ENCODE measurements around the gene SLC25A51. TPM values are rescaled to one million over a fixed set of nuclear protein-coding genes. Genes with fewer than 3 reads are reported as not detected.

The SLC25A51 gene
- total RNA-seq, 1 donor from 2014 or later: 26.0 TPM

- H3K9me3 Mint-ChIP-seq: no peaks in the 10 kb centered on the region
- DNase-seq (ENCODE audit: low spot score in 2 of 2, unreplicated experiment in 2 of 2): no peak
- peaks cover 44% of the 10 kb centered on the region for H3K4me1 Mint-ChIP-seq
- no peaks in the 10 kb centered on the region for H3K27me3 Mint-ChIP-seq (ENCODE audit: low read depth)
- no peak overlapping the region for H3K4me3 Mint-ChIP-seq
- TF ChIP-seq CTCF (IDR thresholded peaks at IDR 0.05; ENCODE audit: unreplicated experiment): no peak
- H3K36me3 Mint-ChIP-seq: peaks cover 41% of the 10 kb centered on the region
- peak overlapping the region; percentile 84 for H3K27ac Mint-ChIP-seq
Measured at GRCh38 chr9:37949576-37949975, 45.6 kb upstream of the SLC25A51 start.

- peaks cover 34% of the 10 kb centered on the region for H3K36me3 Mint-ChIP-seq
- TF ChIP-seq CTCF (IDR thresholded peaks at IDR 0.05; ENCODE audit: unreplicated experiment): no peak
- H3K27me3 Mint-ChIP-seq (ENCODE audit: low read depth): no peaks in the 10 kb centered on the region
- DNase-seq (ENCODE audit: low spot score in 2 of 2, unreplicated experiment in 2 of 2): no peak
- H3K4me3 Mint-ChIP-seq: no peak overlapping the region
- no peaks in the 10 kb centered on the region for H3K9me3 Mint-ChIP-seq
- peaks cover 48% of the 10 kb centered on the region for H3K4me1 Mint-ChIP-seq
- H3K27ac Mint-ChIP-seq: peak overlapping the region; percentile 100
Measured at GRCh38 chr9:37948417-37948980, 44.6 kb upstream of the SLC25A51 start.

- peaks cover 29% of the 10 kb centered on the region for H3K36me3 Mint-ChIP-seq
- no peaks in the 10 kb centered on the region for H3K27me3 Mint-ChIP-seq (ENCODE audit: low read depth)
- H3K4me3 Mint-ChIP-seq: no peak overlapping the region
- H3K4me1 Mint-ChIP-seq: peaks cover 53% of the 10 kb centered on the region
- TF ChIP-seq CTCF (IDR thresholded peaks at IDR 0.05; ENCODE audit: unreplicated experiment): no peak
- DNase-seq (ENCODE audit: low spot score in 2 of 2, unreplicated experiment in 2 of 2): no peak
- H3K27ac Mint-ChIP-seq: peak overlapping the region; percentile 100
- H3K9me3 Mint-ChIP-seq: no peaks in the 10 kb centered on the region
Measured at GRCh38 chr9:37947977-37948376, 44.0 kb upstream of the SLC25A51 start.

DNA sequence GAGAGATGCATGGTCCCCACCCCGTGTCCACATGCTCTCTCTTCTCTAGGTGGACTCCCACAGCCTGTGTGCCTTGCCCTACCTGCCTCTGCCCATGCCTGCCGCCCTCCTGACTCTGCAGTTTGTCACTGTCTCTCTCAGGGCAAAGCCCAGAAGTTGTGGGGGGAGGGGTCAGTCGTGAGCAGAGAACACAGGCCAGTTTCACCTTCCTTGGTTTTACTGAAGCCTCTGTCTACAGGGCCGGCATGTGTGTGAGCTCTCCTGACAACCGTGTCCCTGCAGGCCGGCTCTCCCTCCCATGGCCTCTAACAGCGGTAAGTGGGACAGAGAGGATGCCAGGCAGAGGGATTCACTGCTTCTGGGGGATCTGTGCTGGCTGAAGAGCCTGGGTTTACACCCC lies 43.5 kb upstream of the SLC25A51 start:
- Mint-ChIP-seq H3K4me1 (peaks cover 58% of the 10 kb centered on the region), H3K4me3 (no peak overlapping the region), H3K9me3 (no peaks in the 10 kb centered on the region), H3K27ac (peak overlapping the region; percentile 100), H3K27me3 (ENCODE audit: low read depth) (no peaks in the 10 kb centered on the region), H3K36me3 (peaks cover 24% of the 10 kb centered on the region)
- TF ChIP-seq CTCF (IDR thresholded peaks at IDR 0.05; ENCODE audit: unreplicated experiment): no peak
- DNase-seq (ENCODE audit: low spot score in 2 of 2, unreplicated experiment in 2 of 2): no peak

DNA sequence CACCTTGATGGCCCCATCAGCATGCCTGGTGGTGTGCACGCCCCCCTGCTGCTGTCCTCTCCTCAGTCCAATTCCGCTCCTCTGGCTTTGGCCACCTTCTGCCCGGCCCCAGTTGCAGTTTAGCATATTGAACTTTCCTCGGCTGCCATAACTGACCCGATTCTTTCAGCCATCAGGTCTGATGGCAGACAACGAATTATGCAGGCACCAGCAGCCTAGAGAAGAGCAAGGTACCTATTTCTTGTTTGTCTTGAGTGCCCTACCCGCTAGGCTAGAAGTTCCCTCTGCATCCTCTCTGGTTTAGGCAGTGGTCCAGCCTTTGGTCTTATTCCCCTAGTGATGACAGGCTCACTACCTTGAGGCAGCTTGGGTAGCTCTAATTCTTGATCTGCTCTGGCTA lies 43.0 kb upstream of the SLC25A51 start:
- H3K4me1 Mint-ChIP-seq: peaks cover 63% of the 10 kb centered on the region

More for the DNA sequence above, 43.0 kb upstream of the SLC25A51 start:
- TF ChIP-seq CTCF (IDR thresholded peaks at IDR 0.05; ENCODE audit: unreplicated experiment): no peak
- no peaks in the 10 kb centered on the region for H3K27me3 Mint-ChIP-seq (ENCODE audit: low read depth)
- H3K4me3 Mint-ChIP-seq: no peak overlapping the region
- H3K36me3 Mint-ChIP-seq: peaks cover 19% of the 10 kb centered on the region
- H3K27ac Mint-ChIP-seq: peak overlapping the region; percentile 100
- no peaks in the 10 kb centered on the region for H3K9me3 Mint-ChIP-seq
- DNase-seq (ENCODE audit: low spot score in 2 of 2, unreplicated experiment in 2 of 2): no peak
